NCI-H2227 treated with DMSO at 0.1 percent for 48 hours (cell line): ENCODE measurements around the gene ZNF362.
"Not testable (repeated sequence)": the region's sequence is repeated elsewhere in the genome, so short reads cannot be mapped to it uniquely, and the experiment has no call there.

ENCODE experiments used
- DNase-seq: peaks from one replicate; lab custom pipeline; 2025; lab: John Stamatoyannopoulos, UW

The ZNF362 gene, protein sequence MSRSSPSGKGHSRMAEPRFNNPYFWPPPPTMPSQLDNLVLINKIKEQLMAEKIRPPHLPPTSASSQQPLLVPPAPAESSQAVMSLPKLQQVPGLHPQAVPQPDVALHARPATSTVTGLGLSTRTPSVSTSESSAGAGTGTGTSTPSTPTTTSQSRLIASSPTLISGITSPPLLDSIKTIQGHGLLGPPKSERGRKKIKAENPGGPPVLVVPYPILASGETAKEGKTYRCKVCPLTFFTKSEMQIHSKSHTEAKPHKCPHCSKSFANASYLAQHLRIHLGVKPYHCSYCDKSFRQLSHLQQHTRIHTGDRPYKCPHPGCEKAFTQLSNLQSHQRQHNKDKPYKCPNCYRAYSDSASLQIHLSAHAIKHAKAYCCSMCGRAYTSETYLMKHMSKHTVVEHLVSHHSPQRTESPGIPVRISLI

DNA sequence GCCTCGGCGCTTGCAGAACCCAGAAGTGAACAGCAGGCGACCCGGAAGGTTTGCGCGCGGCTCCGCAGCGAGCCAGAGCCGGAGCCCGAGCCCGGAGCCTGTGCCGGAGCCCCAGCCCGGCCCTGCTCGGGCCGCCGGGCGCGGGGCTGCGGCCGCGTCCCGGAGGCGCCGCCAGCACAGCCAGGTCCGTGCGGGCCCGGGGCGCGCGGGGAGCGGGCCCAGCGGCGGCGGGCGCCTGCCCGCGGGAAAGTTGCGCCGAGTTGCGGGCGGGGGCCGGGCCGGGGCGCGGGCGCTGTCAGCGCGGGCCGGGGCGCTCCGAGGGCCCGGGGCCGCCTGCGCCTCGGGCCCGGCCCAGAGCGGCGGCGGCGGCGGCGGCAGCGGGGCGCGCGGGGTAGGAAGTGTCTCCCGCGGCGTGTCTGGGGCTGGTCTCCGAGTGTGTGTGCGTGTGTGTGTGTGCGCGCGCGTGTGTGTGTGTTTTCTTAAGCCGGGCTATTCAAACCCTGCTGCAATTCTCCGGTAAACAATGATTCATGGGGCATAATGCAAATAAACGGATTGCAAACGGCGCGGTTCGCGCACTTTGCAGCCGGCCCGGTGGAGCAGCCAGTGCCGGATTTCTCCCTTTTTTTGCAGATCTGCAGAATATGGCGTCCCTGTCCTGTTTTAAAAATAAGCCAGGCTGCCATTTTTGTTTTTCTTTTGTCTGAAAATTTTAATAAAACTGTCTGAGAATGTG is at the start of gene ZNF362:
Gene ZNF362, plus strand, starts transcription at position 22 of the 736 bp plus-strand sequence. CDS start 14,083 bp downstream, outside the sequence.
- DNase-seq = peak; percentile 84

DNA sequence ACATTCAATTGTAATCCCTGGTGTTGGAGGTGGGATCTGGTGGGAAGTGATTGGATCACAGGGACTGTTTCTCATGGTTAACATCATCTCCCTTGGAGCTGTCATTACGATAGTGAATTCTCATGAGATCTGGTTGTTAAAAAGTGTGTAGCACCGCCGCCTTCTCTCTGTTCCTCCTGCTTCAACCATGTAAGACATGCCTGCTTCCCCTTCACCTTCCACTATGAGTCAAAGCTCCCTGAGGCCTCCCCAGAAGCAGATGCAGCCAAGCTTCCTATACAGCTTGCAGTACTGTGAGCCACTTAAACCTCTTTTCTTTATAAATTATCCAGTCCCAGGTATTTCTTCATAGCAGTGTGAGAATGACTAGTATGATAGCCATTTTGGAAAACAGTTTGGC is 44.3 kb upstream of the ZNF362 start:
- no peak for DNase-seq

DNA sequence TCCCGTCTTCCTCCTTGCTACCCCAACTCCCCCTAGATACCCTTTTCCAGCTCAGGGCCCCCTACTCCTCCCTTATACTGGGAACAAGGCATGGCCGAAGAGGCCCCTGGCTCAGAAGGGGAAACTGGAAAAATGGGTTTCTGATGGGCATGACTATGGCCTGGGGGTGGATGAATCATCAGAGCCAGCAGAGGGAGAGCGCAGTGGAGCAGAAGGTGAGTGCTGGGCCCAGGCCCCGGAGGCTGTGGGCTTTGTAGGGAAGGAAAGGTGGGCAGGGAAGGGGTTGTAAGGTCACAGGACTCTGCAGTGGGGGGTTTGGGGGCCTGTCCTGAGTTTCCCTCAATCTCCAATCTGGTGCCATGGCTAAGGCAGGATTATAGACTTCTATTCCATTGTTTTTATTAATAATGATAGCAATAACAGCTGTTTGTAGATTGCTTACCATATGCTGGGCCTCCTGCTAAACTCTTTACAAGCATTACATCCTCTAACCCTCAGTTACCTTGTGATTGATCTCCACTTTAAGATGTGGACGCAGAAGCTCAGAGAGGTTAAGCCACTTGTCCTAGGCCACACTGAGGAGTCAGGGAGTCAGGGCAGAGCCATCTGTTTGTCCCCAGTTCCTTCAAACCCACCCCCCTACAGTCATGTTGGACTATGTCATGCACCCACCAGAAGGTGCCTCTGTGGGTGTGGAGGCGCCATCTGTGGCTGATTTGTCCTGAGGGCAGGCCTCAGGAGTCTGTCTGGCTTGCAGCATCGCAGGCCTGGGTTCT is 36.2 kb upstream of the ZNF362 start:
- DNase-seq = no peak

DNA sequence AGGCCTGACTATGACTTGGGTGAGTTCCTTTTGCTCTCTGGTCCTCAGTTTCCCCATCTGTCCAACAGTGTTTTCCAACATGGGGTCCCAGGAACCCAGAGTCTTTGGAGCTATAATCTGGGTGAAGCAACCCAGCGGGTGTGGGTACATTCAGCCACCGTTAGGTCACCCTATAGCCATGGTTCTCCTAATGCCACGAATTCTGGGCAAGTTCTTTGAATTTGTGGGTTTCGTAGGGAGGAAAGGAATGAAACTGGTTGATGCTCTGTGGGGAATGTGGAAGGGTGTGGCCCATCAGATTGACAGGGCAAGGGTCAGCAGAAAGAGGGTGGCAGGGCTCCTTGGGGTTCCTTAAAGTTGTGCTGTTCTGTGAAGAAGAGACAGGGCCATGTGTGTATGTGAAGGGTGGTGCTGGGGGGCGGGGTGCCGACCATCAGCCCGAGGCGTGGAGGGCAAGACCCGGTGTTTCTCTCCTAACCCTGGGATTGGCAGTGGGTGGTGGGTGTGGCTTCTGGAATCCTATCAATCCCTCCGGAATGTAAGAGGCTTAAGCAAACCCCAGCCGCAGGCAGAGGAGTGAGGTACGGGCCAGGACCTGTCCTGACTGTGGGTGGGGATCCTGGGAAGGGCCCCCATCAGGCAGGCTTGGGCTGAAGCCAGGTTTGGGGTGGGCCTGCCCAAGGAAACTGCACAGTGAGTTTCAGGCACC is 35.5 kb upstream of the ZNF362 start:
- no peak for DNase-seq

DNA sequence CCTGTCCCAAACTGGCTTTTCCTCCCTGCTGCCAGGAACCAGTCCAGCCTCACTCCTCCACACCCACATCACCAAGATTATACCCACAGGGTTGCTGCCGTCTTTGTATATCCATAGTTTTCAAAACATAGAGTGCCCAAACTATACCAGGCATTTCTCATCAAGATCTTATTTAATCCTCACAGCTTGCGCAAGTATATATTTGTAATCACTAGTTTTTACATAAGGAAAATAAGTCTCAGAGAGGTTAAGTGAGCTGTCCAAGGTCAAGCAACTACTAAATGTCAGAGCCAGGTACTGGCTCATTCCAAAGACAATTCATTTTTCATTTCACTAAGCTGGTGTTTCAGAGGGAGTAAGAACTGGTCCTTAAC is 34.9 kb upstream of the ZNF362 start:
- DNase-seq = no peak

DNA sequence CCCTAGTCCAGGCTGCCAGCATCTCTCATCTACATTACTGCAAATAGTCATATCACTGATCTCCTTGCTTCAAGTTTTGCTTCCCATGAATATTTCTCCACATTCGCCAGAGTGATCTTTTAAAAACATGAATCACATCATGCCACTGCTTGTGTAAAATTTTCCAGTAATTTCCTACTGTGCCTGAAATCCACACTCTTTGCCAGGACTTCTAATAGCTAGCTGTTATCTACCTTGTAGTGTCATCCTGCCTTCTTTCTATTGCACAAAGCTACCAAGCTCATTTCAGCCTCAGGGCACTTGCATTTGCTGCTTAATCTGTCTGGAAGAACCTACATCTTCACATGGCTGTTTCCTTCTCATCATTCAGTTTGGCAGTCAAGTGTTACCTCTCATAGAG is 33.9 kb upstream of the ZNF362 start:
- no peak for DNase-seq

DNA sequence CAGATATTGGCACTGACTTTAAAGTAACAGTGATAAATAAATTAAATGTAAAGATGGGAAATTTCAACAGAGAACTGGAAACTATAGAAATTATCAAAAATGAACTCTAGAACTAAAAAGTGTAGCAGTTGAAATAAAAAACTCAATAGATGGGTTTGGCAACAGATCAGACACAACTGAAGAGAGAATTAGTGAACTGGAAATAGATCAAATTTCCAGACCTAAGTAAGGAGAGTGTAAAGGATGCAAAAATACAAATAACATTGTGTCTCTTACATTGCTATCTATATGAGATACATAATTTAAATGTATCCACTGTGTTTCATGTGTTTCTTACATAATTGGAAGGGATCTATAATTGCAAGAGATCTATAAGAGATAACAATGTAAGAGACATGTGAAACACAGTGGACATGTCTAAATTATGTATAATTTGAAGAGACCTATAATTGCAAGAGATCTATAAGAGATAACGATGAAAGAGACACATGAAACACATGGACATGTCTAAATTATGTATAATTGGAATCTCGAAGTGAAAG is 32.1 kb upstream of the ZNF362 start:
- no peak for DNase-seq

DNA sequence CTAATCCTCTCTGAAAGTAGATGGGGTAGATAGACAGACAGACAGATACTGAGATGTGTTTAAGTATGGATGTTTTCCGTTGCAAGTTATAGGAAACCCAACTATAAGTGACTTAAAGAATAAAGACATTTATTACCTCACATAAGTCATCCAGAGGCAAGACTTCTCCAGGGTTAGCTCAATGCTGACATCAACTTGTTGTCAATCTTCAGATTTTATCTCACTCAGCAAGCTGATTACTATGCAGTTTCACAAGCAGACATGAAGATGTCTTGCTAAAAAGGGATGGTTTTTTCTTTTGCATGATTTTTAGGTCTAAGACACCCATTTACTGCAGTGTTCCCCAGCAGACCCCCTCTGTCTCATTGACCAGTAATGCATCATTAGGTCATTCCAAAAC is 30.7 kb upstream of the ZNF362 start:
- DNase-seq = no peak

DNA sequence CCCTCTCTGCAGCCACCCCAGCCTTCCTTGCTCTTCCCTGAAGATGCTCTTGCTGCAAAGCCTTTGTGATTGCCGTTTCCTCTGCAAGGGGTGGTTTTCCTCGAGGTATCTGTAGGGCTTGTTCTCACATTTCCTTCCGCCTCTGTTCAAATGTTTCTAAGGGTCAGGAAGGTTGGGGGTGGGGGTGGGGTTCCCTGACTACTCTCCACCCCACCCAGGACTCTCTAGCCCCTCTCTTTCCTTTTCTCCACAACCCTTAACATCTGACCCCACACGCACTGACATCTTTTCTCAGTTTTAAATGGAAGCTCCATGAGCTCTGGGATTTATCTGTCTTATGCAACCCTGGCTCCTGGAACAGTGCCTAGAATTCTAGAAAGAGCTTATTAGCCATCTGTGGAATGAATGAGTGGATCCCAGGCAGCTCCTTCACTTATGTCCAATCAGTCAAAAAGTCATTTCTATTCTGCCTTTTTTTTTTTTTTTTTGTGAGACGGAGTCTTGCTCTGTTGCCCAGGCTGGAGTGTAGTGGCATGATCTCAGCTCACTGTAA is 27.3 kb upstream of the ZNF362 start:
- no peak for DNase-seq

DNA sequence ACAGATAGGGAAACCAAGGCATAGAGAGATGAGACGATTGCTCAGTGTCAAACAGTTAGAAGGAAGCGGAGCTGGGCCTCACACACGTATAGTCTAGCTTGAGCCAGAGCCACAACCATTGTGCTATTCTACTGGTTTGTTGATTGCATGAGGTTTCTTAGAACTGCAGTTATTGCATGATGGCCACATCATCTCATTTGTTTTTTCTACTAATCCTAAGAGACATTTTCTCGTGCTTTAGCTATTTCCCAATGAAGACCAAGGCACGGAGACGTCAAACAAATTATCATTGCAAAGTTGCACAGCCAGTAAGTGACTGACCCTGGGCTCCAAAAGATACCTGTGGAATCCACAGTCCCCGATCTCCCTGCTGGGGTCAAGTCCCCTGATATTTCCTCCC is 25.1 kb upstream of the ZNF362 start:
- no peak for DNase-seq

DNA sequence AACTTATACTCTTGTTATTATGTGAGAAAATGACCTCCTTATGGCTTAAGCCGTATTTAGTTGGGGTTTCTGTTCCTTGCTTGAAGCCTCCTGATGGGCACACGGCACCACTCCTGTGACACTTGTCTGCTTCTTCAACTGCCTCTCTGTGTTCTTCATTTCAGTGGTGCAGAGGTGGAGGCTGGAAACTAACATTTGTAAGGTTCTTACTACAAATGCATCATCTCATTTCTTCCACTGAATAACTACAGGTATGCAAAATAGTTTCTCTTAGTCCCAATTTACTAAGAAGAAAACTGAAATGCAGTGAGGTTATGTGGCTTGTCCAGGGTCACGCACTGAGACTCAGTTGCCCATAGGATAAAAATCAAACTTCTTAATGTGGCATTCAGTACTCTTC is 23.6 kb upstream of the ZNF362 start:
- DNase-seq = no peak

DNA sequence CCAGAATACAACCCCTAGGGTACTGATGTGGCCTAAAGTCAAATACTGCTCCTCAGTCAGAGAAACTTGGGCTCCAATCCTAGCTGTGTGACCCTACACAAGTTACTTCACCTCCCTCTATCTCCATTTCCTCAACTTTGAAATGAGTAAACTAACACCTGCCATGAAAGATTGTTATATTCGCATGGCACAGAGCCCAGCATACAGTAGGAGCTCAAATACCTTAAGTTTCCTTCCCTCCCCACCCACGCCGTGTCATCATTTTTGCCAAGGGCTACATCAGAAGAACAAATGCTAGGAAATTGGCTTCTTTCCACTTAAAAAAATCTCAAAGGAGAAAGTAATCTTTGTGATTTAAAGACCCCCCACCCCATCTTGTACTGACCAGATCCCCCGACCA is 22.2 kb upstream of the ZNF362 start:
- DNase-seq = no peak

DNA sequence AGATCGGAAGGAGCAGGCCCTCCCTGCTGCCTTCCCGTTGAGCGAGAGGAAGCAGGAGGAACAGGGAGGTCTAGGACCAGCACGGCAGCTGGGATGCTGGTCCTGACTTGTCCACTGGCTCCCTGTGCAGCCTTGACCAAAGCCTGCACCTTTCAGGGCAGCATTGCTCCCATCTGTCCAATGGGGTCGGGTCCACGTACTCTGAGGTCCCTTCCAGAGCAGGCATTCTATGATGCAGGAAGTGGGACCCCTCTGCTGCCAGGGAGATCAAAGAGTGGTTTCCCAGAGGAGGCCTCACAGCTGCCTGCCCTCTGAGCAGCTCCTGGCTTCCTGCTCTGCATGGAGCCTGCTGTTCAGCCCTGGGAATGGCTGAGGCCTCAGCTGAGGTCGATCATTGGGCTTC is 21.7 kb upstream of the ZNF362 start:
- no peak for DNase-seq

DNA sequence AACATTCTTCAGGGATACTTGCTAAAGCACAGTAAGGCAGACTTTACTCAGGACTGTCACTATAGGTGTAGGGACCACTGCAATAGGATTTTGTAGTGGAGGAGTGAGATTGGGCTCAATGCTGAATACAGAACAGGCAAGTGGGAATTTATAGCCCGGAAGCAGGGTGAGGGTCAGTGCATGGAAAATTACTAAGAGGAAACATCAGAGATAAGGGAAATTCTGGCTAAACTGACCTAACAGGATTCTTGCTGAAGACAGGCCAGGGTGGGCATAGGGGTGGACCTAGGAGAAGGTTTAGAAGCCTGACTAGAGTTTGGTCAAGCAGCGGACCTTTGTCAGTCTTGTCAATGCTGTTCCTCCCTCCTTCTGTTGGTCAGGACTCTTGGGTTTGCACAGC is 20.8 kb upstream of the ZNF362 start:
- DNase-seq = no peak

DNA sequence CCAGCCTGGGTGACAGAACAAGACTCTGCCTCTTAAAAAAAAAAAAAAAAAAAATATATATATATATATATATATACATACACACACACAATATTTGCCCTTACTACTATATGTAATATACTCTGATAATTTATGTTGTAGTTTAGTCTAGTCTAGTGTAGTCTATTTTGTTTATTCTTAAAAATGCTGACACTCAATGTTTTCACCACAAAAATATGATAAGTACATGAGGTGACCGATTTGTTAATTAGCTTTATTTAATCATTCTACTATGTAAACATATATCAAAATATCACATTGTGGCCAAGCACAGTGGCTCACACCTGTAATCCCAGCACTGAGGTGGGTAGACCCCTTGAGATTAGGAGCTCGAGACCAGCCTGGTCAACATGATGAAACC is 19.8 kb upstream of the ZNF362 start:
- no peak for DNase-seq

DNA sequence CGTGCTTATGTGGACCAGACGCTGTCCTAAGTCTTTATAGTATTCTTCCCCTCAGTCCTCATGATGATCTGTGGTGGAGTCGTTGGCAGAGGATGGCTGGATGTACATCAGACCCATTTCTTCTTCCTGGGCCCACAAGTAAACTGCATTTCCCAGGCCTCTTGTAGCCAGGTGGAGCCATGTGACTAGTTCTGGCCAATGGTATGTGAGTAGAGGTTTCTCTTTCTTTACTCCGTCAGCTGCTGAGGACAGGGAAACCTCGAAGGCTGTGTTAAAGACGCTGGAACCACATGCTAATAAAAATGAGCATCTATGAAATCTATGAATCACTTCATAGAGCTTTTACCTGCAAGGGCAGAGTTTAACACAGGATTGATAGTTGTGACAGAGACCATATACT is 18.7 kb upstream of the ZNF362 start:
- DNase-seq = no peak

DNA sequence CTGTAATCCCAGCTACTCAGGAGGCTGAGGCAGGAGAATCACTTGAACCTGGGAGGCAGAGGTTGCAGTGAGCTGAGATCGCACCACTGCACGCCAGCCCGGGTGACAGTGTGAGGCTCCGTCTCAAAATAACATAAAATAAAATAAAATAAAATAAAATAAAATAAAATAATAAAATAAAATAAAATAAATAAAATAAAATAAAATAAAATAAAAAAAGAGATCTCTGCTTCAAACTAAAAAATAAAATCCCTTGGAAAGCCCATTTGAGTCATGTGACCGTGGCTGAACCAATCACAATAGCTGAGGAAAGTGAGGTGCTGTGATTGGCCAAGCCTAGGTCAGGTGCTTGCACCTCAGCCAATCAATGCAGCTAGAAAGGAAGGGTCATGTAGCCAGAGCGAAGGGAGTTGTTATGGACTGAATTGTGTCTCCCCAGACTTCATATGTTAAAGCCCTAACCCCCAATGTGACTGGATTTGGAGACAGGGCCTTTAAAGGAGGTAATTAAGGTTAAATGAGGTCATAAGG is 18.0 kb upstream of the ZNF362 start:
- DNase-seq = not testable (repeated sequence)

DNA sequence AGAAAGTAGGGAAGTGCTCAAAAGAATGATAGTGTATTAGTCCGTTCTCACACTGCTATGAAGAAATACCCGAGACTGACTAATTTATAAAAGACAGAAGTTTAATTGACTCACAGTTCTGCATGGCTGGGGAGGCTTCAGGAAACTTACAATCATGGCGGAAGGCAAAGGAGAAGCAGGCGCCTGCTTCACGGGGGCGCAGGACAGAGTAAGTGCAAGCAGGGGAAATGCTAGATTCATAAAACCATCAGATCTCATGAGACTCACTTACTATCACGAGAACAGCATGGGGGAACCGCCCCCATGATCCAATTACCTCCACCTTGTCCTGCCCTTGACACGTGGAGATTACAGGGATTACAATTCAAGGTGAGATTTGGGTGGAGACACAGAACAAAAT is 16.9 kb upstream of the ZNF362 start:
- not testable (repeated sequence) for DNase-seq

DNA sequence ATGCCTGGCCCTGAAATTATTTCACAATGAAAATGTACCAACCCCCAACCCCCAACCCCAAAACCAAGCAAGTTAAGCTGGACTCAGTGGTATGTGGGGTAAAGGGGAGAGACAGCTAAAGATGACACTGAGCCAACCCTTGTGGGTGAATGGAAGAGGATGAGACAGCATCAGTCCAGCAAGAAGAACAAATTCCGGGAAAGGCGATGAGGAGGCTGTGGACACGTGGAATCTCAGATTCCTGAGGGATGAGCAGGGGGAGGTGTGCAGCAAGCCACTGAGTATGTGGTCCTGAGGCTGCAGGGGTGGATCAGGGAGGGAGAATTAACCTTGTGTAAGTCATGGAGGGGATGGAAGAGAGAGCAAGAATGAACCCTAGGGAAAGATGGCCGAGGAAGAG is 14.4 kb upstream of the ZNF362 start:
- DNase-seq = no peak

DNA sequence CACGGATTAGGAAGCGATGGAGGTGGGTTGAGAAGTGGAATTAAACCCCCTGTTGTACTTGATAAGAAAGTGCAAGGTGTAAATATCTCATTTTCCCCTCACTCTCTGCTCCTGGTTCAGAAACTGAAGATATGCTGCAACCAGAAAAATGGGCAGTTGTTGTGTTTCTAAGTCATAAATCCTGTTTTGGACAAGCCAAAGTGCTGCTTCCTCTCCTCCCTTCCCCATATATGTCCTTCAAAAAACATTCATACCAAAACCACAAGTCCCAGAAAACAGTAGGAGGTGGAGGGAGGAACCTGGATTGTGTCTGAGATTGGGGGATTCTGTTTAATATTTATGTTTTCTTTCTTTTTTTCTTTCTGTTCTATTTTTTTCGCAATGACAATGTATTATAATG is 13.6 kb upstream of the ZNF362 start:
- no peak for DNase-seq

DNA sequence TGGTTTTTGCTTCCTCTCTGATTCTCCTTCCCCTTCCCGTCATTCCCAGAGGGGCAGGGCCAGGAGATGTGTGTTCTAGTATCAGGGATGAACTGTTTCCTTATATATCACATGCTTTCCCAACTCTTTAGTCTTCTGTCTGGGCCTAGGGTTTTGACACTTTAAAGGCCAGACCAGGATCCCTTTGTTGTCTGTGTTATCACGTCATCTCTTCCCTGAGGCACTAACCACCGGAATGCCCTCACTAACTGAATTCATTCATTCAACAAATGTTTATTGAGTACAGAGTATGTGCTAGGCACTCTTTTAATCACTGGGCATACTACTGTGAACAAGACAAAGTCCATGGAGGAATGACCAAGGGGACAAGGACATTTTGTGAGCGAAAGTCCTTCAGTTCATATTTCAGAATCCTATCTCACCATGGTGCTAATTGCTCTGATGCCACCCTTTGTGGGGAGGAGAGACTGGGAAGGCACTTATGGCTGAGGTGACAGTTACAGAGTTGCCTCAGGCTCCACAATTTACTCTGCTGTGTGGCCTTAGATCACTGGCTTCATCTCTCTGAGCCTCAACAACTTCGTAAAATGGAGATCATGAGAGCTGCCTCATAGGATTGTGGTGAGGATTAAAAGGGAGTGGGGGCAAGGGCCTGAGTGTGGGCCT is 12.0 kb upstream of the ZNF362 start:
- DNase-seq = no peak
